GM08714 (cell line): ENCODE measurements around the gene DCLK2.

Source experiments
- H3K4me3 ChIP-seq: fragments of 200-500 bp; sonication (Bioruptor generic); 2 replicates; pipeline ENCODE4 v1.5.1; 2014; ENCODE audit warnings: mild to moderate bottlenecking, low read length, inconsistent platforms
- ZNF274 ChIP-seq: IDR thresholded peaks from 2 replicates; pipeline ENCODE4 v1.6.1; 2012; ENCODE audit warnings: mild to moderate bottlenecking, low read depth, low read length

Gene DCLK2

GRCh38 chr4:150080337-150080736 is 2.1 kb downstream of the DCLK2 start:
- no peak for TF ChIP-seq ZNF274
- H3K4me3 ChIP-seq, result no peak overlapping the region

GRCh38 chr4:150080875-150081274 is 2.6 kb downstream of the DCLK2 start:
- no peak for TF ChIP-seq ZNF274

GRCh38 chr4:150082241-150082640 is 4.0 kb downstream of the DCLK2 start:
- TF ChIP-seq ZNF274, result no peak
- no peak overlapping the region for H3K4me3 ChIP-seq

More at GRCh38 chr4:150080875-150081274, 2.6 kb downstream of the DCLK2 start:
- no peak overlapping the region for H3K4me3 ChIP-seq

GRCh38 chr4:150087006-150087405 is 8.8 kb downstream of the DCLK2 start:
- no peak overlapping the region for H3K4me3 ChIP-seq
- no peak for TF ChIP-seq ZNF274

- H3K4me3 ChIP-seq, result no peak overlapping the region
- TF ChIP-seq ZNF274, result no peak
Measured at GRCh38 chr4:150089732-150090131, 11.5 kb downstream of the DCLK2 start.

- TF ChIP-seq ZNF274, result no peak
- no peak overlapping the region for H3K4me3 ChIP-seq
Measured at GRCh38 chr4:150090836-150091235, 12.6 kb downstream of the DCLK2 start.

- no peak overlapping the region for H3K4me3 ChIP-seq
- no peak for TF ChIP-seq ZNF274
Measured at GRCh38 chr4:150094676-150095075, 16.4 kb downstream of the DCLK2 start.

- no peak overlapping the region for H3K4me3 ChIP-seq
- no peak for TF ChIP-seq ZNF274
Measured at GRCh38 chr4:150096625-150097024, 18.4 kb downstream of the DCLK2 start.

GRCh38 chr4:150098214-150098613 is 20.0 kb downstream of the DCLK2 start:
- no peak overlapping the region for H3K4me3 ChIP-seq
- TF ChIP-seq ZNF274, result no peak

GRCh38 chr4:150104404-150105027 is 26.3 kb downstream of the DCLK2 start:
- TF ChIP-seq ZNF274, result no peak
- H3K4me3 ChIP-seq, result no peak overlapping the region

- H3K4me3 ChIP-seq, result no peak overlapping the region
- no peak for TF ChIP-seq ZNF274
Measured at GRCh38 chr4:150106886-150107285, 28.6 kb downstream of the DCLK2 start.

GRCh38 chr4:150108691-150109090 is 30.4 kb downstream of the DCLK2 start:
- TF ChIP-seq ZNF274, result no peak

GRCh38 chr4:150114641-150115040 is 36.4 kb downstream of the DCLK2 start:
- no peak for TF ChIP-seq ZNF274
- no peak overlapping the region for H3K4me3 ChIP-seq

More at GRCh38 chr4:150108691-150109090, 30.4 kb downstream of the DCLK2 start:
- H3K4me3 ChIP-seq, result no peak overlapping the region

- no peak overlapping the region for H3K4me3 ChIP-seq
- no peak for TF ChIP-seq ZNF274
Measured at GRCh38 chr4:150115851-150116250, 37.6 kb downstream of the DCLK2 start.

- no peak for TF ChIP-seq ZNF274
- H3K4me3 ChIP-seq, result no peak overlapping the region
Measured at GRCh38 chr4:150116506-150116905, 38.3 kb downstream of the DCLK2 start.

- H3K4me3 ChIP-seq, result no peak overlapping the region
- no peak for TF ChIP-seq ZNF274
Measured at GRCh38 chr4:150117094-150117493, 38.8 kb downstream of the DCLK2 start.

GRCh38 chr4:150117629-150118028 is 39.4 kb downstream of the DCLK2 start:
- no peak for TF ChIP-seq ZNF274
- H3K4me3 ChIP-seq, result no peak overlapping the region
